ENCODE measurements around the gene NISCH. TPM values are rescaled to one million over a fixed set of nuclear protein-coding genes. Genes with fewer than 3 reads are reported as not detected.

The NISCH gene
- total RNA-seq, 1 experiment from 2014 or later: 72.8 TPM

DNA sequence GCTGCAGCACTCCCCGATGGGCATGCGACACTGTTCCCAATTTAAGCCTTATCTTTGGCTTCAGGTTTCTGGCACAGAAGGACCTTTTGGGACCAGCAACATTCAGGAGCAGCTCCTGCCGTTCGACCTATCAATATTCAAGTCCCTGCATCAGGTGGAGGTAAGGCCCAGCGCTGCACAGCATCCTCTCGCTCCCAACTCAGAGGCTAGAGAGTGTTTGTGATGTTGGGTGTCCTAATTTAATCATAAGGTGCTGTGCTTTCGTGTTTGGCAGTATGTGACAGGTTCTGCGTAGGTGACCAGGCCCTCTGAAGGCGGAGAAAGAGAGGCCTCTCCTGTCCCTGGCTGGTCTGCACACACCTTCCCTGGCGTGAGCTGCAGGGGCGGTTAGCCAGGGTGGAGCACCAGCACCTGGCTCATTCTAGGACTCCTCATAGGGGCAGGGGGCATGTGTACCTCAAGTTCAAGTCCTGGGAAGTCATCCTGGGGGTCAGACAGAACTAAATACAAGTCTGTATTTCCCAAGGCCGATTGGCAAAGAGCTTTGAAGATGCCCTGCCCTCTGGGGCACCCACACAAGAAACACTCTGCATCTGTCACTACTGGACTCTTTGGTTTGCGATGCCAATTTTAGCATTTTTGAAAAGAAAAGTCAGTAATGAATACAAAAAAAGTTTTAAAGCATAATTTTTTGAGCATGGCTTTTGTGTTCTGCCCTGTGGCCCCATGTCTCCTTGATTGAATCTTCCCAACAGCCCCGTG is 17.0 kb downstream of the NISCH start:
- Histone ChIP-seq H3K36me3 (ENCODE audit: control insufficient read depth in 1 of 2, insufficient read depth in 2 of 2, low read length in 2 of 2) (peaks cover 26 to 35% of the 10 kb centered on the region in 2 experiments), H3K9ac (ENCODE audit: low read length) (no peak overlapping the region), H3K9me3 (ENCODE audit: control insufficient read depth in 1 of 2, insufficient read depth in 1 of 2, low read depth in 1 of 2, low read length in 2 of 2) (no peaks in the 10 kb centered on the region), H3K9me2 (ENCODE audit: insufficient read depth) (no peaks in the 10 kb centered on the region), H3K4me3 (replicated peaks in 1 of 2; ENCODE audit: low read depth in 1 of 2, low read length in 2 of 2) (no peak overlapping the region), H4K20me1 (ENCODE audit: insufficient read depth) (no peaks in the 10 kb centered on the region), H3K79me2 (ENCODE audit: insufficient read depth, low read length) (peaks cover 8% of the 10 kb centered on the region), H3K27ac (ENCODE audit: low read depth, low read length) (no peak overlapping the region), H3K27me3 (ENCODE audit: insufficient read depth, low read length) (no peaks in the 10 kb centered on the region), H3K4me1 (ENCODE audit: control insufficient read depth in 1 of 2, insufficient read depth in 2 of 2, low read length in 2 of 2) (no peaks in the 10 kb centered on the region), H2AFZ (ENCODE audit: low read depth, low read length, poor library complexity, severe bottlenecking) (no peak overlapping the region), H3K4me2 (ENCODE audit: low read length) (no peak overlapping the region)
- no TSS peak for BruUV-seq (replicated peaks)
- DNase-seq (ENCODE audit: low read depth, low spot score): no peak
- intact Hi-C loops (cut with micrococcal nuclease): loop anchor here (1.0 to 10.0 kb wide), 2 partner anchors 210 to 602 kb away; no protein-coding TSS in a partner anchor
- ATAC-seq: peak; percentile 23; the same call in 1 of the 2 replicates
- no peak for TF ChIP-seq EGR1 (IDR thresholded peaks at IDR 0.05; ENCODE audit: low read depth)
- TF ChIP-seq JUND (IDR thresholded peaks at IDR 0.05): no peak
- TF ChIP-seq, protein P1, sequence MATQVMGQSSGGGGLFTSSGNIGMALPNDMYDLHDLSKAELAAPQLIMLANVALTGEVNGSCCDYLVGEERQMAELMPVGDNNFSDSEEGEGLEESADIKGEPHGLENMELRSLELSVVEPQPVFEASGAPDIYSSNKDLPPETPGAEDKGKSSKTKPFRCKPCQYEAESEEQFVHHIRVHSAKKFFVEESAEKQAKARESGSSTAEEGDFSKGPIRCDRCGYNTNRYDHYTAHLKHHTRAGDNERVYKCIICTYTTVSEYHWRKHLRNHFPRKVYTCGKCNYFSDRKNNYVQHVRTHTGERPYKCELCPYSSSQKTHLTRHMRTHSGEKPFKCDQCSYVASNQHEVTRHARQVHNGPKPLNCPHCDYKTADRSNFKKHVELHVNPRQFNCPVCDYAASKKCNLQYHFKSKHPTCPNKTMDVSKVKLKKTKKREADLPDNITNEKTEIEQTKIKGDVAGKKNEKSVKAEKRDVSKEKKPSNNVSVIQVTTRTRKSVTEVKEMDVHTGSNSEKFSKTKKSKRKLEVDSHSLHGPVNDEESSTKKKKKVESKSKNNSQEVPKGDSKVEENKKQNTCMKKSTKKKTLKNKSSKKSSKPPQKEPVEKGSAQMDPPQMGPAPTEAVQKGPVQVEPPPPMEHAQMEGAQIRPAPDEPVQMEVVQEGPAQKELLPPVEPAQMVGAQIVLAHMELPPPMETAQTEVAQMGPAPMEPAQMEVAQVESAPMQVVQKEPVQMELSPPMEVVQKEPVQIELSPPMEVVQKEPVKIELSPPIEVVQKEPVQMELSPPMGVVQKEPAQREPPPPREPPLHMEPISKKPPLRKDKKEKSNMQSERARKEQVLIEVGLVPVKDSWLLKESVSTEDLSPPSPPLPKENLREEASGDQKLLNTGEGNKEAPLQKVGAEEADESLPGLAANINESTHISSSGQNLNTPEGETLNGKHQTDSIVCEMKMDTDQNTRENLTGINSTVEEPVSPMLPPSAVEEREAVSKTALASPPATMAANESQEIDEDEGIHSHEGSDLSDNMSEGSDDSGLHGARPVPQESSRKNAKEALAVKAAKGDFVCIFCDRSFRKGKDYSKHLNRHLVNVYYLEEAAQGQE (IDR thresholded peaks at IDR 0.05; ENCODE audit: low read depth): no peak
- TF ChIP-seq ELF1 (IDR thresholded peaks at IDR 0.05; ENCODE audit: borderline replicate concordance, low read depth): no peak
- TF ChIP-seq, protein P2, sequence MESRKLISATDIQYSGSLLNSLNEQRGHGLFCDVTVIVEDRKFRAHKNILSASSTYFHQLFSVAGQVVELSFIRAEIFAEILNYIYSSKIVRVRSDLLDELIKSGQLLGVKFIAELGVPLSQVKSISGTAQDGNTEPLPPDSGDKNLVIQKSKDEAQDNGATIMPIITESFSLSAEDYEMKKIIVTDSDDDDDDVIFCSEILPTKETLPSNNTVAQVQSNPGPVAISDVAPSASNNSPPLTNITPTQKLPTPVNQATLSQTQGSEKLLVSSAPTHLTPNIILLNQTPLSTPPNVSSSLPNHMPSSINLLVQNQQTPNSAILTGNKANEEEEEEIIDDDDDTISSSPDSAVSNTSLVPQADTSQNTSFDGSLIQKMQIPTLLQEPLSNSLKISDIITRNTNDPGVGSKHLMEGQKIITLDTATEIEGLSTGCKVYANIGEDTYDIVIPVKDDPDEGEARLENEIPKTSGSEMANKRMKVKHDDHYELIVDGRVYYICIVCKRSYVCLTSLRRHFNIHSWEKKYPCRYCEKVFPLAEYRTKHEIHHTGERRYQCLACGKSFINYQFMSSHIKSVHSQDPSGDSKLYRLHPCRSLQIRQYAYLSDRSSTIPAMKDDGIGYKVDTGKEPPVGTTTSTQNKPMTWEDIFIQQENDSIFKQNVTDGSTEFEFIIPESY (IDR thresholded peaks at IDR 0.05; ENCODE audit: extremely low read depth, insufficient replicate concordance, low read length): no peak
- no peak for TF ChIP-seq SIN3A (IDR thresholded peaks at IDR 0.05; ENCODE audit: low read depth)
- no peak for TF ChIP-seq EZH2 (IDR thresholded peaks at IDR 0.05)
- TF ChIP-seq, protein P3, sequence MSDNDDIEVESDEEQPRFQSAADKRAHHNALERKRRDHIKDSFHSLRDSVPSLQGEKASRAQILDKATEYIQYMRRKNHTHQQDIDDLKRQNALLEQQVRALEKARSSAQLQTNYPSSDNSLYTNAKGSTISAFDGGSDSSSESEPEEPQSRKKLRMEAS (IDR thresholded peaks at IDR 0.05): no peak
- TF ChIP-seq CBX3 (IDR thresholded peaks at IDR 0.05; ENCODE audit: low read depth): no peak
- no peak for TF ChIP-seq SRF (IDR thresholded peaks at IDR 0.05; ENCODE audit: low read depth)
- no peak for TF ChIP-seq CEBPB (IDR thresholded peaks at IDR 0.05; ENCODE audit: low read depth)
- TF ChIP-seq TCF7L2 (IDR thresholded peaks at IDR 0.05; ENCODE audit: borderline replicate concordance, extremely low read depth, insufficient read depth, insufficient read length): no peak
- TF ChIP-seq POLR2A (IDR thresholded peaks at IDR 0.05; ENCODE audit: borderline replicate concordance, extremely low read depth, insufficient read depth, insufficient read length): no peak
- no peak for TF ChIP-seq YY1 (IDR thresholded peaks at IDR 0.05; ENCODE audit: extremely low read depth, insufficient replicate concordance, low read depth, low read length)
- TF ChIP-seq, protein P4, sequence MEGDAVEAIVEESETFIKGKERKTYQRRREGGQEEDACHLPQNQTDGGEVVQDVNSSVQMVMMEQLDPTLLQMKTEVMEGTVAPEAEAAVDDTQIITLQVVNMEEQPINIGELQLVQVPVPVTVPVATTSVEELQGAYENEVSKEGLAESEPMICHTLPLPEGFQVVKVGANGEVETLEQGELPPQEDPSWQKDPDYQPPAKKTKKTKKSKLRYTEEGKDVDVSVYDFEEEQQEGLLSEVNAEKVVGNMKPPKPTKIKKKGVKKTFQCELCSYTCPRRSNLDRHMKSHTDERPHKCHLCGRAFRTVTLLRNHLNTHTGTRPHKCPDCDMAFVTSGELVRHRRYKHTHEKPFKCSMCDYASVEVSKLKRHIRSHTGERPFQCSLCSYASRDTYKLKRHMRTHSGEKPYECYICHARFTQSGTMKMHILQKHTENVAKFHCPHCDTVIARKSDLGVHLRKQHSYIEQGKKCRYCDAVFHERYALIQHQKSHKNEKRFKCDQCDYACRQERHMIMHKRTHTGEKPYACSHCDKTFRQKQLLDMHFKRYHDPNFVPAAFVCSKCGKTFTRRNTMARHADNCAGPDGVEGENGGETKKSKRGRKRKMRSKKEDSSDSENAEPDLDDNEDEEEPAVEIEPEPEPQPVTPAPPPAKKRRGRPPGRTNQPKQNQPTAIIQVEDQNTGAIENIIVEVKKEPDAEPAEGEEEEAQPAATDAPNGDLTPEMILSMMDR (IDR thresholded peaks at IDR 0.05 in 2 of 3, conservative IDR thresholded peaks at IDR 0.05 in 1 of 3; ENCODE audit: borderline replicate concordance in 1 of 3, insufficient read depth in 1 of 3, low read depth in 2 of 3, low read length in 2 of 3): no peak
- TF ChIP-seq RAD21 (IDR thresholded peaks at IDR 0.05; ENCODE audit: low read depth): no peak
- POLR2A ChIA-PET: no interaction called here
- CTCF ChIA-PET: no interaction called here
- RAD21 ChIA-PET (ENCODE audit: low non-redundant PET in 1 of 2, low total read pairs in 2 of 2, uncharacterized antibody in 2 of 2, unreplicated experiment in 2 of 2): no interaction called here

Measured in HCT116 (cell line).